HT1080 (cell line): ENCODE data around the gene HIF3A. TPM values are rescaled to one million over a fixed set of nuclear protein-coding genes. Genes with fewer than 3 reads are reported as not detected.
"Not testable (repeated sequence)": the region's sequence is repeated elsewhere in the genome, so short reads cannot be mapped to it uniquely, and the experiment has no call there.

Experiments
- DNase-seq: peaks from one replicate; pipeline ENCODE4 v3.0.0-alpha.2; 2015; ENCODE audit warnings: low read depth
- polyA plus RNA-seq, 2 experiments: library from polyadenylated mRNA; depleted of rRNA; stranded (reverse); fragments of >200 nt; gene quantifications; 2 replicates each; pipeline ENCODE4 v1.2.3, GENCODE V29; 2015
- total RNA-seq: library from RNA; depleted of rRNA; stranded (reverse); fragments of >200 nt; shearing (Covaris generic); gene quantifications from 2 replicates; pipeline ENCODE4 v1.2.3, GENCODE V29; 2014; rRNA removed

Gene HIF3A
- total RNA-seq = not detected in 2 replicates
- not detected in 2 replicates for polyA plus RNA-seq (2015; cell fraction: cytosol; rRNA removed)
- 0.01 TPM in 1 of 2 replicates, not detected in the other for polyA plus RNA-seq (2015; cell fraction: nucleus; rRNA removed)

- no peak for DNase-seq
Observed at GRCh38 chr19:46296722-46297461, at the start of gene HIF3A. TSS of gene HIF3A (plus strand) at chr19:46297042. CDS start at chr19:46297077, 35 bp downstream.

GRCh38 chr19:46250076-46250735, 46.6 kb upstream of the HIF3A start:
- no peak for DNase-seq

- DNase-seq = no peak
Observed at GRCh38 chr19:46251416-46251815, 45.4 kb upstream of the HIF3A start.

GRCh38 chr19:46254776-46255175, 42.1 kb upstream of the HIF3A start:
- DNase-seq = no peak

GRCh38 chr19:46256855-46257254, 40.0 kb upstream of the HIF3A start:
- DNase-seq = no peak

GRCh38 chr19:46261501-46261900, 35.3 kb upstream of the HIF3A start:
- not testable (repeated sequence) for DNase-seq

GRCh38 chr19:46262684-46263296, 34.1 kb upstream of the HIF3A start:
- DNase-seq = peak; percentile 83

- not testable (repeated sequence) for DNase-seq
Observed at GRCh38 chr19:46264801-46265200, 32.0 kb upstream of the HIF3A start.

- peak; percentile 76 for DNase-seq
Observed at GRCh38 chr19:46265217-46265828, 31.5 kb upstream of the HIF3A start.

- DNase-seq = no peak
Observed at GRCh38 chr19:46269101-46269500, 27.7 kb upstream of the HIF3A start.

- no peak for DNase-seq
Observed at GRCh38 chr19:46270521-46271256, 26.2 kb upstream of the HIF3A start.

GRCh38 chr19:46271481-46272197, 25.2 kb upstream of the HIF3A start:
- peak; percentile 66 for DNase-seq

- DNase-seq = not testable (repeated sequence)
Observed at GRCh38 chr19:46273931-46274330, 22.9 kb upstream of the HIF3A start.

- no peak for DNase-seq
Observed at GRCh38 chr19:46279177-46279576, 17.7 kb upstream of the HIF3A start.

GRCh38 chr19:46283771-46284170, 13.1 kb upstream of the HIF3A start:
- DNase-seq = no peak

- no peak for DNase-seq
Observed at GRCh38 chr19:46284635-46285034, 12.2 kb upstream of the HIF3A start.

GRCh38 chr19:46287585-46287984, 9.3 kb upstream of the HIF3A start:
- DNase-seq = no peak

- DNase-seq = peak; percentile 95
Observed at GRCh38 chr19:46288896-46289588, 7.8 kb upstream of the HIF3A start.

- no peak for DNase-seq
Observed at GRCh38 chr19:46289724-46290619, 6.9 kb upstream of the HIF3A start.
